Raji (cell line): ENCODE results near the gene HOXB2.

Source experiments
- POLR2A ChIP-seq: IDR thresholded peaks from 2 replicates; pipeline ENCODE4 v1.6.1; 2011; ENCODE audit warnings: low read depth, low read length, control low read depth; ENCODE audit not compliant: insufficient read depth

The HOXB2 gene

DNA sequence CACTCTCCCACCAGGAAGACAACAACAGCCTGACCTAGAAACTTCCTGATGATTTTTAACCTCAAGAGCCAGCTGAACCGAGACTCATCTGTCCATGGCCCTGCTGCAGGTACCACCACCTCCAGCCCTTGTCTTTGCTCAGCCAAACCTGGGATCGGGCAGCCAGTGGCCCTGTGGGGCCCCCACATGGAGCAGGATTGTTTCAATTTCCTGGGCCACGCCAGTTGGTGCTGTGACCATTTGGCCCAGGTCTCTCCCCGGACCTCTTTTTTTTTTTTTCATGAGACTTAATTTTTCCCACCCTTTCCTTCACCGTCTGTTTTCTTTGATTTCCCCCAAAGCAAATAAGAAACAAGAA, 8.3 kb upstream of the HOXB2 start:
- TF ChIP-seq POLR2A: no peak

DNA sequence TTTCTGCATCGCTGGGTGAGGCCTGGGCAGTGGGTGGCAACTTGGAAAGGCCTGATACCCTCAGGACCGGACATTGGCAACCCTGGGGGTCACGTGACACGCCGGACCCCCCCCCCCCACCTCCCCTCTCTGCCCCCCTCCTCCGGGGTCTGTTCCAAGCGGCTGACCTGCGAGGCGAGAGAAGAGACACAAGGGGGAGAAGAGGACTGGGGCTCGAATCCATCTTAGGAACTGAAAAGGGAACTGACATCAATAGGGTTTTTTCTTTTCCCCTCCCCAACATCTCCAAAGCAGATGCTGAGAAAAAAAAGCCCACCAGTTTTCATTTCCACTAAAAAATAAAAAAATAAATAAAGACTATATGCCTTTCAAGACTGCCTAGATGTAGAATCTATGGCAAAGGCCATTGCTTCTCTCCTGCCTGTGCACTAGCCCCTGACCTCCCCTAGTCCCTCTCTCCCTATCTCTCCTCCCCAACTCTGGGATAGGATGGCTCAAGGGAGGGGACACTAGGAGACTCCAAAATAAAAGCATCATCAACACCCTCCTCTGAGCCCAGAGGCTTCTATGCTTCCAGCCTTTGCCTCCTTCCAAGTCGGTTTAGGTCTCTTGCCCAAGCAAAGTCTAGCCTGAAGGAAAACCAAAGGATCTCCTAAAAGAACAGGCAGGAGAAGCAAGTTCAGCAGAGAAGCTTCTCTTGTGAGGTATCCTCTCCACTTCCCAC, 7.7 kb upstream of the HOXB2 start:
- TF ChIP-seq POLR2A: no peak

DNA sequence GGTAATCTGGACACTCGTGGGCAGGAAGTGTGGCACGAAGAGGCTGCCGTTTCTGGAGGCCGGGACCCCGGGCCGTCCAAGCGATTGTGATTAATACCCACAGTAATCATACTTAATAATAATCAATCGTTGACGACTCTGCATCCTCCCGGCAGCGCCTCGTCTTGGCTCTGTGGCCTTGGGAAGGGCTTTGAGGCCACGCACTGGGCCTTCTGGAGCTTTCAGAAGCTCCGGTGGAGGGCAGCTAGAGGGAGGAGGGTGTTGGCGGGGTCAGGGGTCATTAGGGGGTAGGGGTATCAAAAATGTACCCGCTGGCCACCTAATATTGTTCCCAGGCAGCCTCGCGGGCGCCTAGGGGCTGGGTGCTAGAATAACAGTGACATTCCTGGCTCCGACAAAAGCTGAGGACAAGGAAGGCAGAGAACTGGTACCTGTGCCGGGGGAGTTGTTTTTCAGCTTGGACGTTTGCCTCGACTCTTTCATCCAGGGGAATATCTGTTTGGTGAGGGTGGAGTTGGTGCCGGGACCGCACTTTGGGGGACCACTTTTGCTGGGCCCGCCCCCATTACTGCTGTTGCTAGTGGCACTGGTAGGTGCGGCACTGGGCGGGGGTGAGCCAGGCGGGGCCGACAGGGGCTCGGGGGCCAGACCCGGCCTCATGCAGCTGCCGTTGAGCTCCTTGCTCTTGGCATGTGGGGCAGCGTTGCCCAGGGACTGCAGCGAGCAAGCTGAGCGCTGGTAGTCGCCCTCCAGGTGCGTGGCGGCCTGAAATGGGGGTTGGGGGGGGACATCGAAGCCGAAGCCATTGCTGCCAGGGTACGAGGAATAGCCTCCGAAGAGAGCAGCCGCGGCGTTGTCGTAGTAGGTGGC, 6.9 kb upstream of the HOXB2 start:
- TF ChIP-seq POLR2A: no peak

DNA sequence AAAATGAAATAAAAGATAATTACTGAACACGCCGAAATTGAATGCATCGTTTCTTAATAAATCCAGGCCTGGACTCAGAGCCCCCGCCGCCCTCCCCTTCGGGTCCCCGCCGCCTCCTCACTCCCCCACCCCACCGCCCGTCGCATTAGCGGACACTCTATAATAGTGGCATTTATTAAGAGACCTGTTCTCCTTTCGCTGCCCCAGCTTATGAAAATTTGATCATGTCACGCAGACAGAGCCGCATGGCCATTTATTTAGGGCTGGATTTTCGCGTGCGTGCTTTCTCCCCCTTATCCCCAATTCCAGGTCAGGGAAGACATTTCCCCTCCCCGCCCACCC, 6.3 kb upstream of the HOXB2 start:
- no peak for TF ChIP-seq POLR2A

DNA sequence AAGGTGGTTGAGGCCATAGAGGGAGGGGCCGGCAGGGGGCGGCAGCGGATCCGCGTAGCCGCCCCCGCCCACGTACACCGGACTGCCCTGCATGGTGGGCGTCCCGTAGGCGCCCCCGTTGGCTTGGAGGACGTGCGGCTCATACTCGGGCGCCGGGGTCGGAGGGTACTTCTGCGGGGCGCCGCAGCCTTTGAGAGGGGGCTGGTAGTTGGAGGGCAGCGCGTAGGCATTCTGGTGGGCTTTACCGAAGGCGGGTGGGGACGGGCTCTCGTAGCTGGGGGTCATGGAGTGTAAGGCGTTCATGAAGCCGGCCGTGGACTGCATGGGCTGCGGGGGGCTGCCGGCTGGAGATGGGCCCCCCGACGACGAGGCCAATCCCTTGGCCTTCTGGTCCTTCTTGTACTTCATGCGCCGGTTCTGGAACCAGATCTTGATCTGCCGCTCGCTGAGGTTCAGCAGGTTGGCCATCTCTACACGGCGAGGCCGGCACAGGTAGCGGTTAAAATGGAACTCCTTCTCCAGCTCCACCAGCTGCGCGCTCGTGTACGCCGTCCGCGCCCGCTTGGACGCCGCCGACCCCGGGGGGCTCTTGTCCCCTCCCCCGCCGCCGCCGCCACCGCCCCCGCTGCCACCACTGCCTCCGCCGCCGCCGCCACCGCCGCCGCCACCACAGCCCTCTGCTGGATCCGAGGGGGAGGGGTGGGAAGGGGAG, 5.7 kb upstream of the HOXB2 start:
- TF ChIP-seq POLR2A: no peak

DNA sequence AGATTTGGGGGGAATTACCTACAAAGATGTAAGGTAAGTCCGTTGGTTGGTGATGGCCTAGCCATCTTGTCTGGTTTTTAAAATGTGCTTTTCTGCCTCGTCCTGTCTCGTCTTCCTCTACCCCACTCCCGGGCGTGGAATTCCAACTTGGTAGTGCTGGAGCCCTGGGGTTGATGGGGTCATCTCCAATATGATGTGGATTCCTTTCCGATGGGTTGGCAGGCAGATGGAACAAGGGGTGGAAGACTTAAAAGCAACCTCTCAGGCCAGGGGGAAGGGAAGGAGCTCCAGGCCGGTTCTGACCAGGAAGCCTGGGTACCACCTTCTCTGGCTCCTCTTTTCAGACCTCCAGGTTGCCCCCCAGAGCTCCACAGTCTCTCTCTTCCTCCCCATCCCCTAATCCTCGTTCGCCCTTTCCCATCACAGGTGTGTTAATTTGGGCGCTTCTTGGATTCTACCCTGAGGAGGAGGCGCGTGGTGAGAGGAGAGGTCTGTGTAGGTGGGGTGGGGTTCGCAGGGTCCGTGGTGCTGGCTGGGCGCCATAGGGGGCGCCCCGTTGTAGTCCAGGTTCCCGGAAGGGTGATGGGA, 5.1 kb upstream of the HOXB2 start:
- TF ChIP-seq POLR2A: no peak

DNA sequence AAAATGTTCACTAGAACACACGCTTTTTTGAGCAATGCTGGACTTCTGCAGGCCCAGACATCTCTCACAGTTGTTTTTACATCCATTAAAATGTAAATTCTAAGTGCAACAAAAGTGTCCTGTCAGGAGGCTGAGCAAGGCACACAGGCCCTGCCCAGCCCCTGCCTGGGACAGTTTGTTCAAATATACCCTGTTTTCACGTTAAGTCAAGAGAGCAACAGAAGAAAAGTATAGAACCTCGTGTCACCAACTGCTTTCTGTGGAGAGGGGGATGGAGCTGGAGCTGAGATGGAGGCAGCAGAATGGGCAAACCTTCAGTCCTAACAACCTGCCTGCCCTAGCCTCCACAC, 4.3 kb upstream of the HOXB2 start:
- no peak for TF ChIP-seq POLR2A

DNA sequence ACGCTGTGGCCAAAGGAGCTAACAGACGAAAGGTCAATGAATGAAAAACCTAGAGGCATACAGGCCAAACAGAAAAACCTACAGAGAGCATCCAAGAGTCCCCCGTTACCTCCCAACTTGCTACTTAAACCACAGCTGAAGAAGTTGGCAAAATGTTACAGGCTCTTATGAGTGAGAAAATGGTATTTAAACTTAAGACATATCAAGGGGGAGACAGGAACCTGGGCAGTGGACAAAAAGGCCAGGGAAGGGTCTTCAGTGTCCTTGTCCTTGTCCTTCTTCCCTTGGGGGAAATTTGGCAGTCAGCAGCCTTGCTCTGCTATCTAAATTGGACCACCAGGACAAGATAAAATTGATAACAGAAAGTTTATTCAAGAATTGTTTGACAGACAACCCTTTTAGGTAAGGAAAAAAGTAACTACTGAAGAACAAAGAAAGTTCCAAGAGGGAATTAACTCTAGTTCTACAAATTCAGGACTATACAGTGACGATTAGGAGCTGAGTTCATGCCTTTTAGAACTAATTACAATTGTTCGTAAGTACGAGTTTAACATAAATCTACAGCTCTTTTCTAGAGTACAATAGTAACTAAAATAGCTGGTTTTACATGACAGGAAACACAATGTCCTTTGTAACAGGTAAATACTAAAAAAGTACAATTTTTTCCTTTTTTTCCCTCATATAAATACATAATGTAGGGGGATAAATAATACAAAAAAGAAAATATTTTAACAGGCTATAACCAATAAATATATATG, 3.8 kb upstream of the HOXB2 start:
- no peak for TF ChIP-seq POLR2A

DNA sequence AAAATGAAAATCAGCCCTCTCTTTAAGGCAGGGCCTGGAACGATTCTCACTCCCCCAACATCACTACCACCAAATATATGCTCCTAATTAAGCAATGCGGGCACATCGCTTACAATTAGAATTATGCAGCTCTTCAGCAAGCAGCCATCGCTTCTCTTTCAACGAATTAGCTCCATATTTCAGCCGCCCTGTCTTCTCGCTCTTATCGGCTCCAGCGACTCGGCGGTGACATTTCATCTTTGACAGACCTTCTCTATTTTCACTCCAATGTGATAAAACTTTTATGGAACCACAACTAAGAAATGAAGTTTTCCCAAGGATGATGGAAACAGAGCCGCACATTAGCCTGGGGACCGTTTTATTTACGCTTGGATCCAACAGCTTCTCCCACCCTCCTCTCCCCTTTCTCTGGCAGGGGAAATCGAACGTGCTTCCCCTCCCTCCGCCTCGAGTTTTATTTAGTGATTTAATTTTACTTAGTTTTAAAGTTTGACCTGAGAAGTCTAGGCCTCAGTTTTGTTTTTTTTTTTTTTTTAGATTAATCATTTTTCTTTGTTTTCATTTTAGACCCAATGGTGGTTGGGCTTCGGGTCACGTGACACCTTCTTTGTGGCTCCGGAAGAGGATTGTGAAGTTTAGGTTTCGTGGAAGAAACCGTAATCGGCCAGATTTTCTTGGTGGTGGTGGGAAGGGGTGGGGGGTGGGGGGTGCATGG, 3.1 kb upstream of the HOXB2 start:
- TF ChIP-seq POLR2A: no peak

DNA sequence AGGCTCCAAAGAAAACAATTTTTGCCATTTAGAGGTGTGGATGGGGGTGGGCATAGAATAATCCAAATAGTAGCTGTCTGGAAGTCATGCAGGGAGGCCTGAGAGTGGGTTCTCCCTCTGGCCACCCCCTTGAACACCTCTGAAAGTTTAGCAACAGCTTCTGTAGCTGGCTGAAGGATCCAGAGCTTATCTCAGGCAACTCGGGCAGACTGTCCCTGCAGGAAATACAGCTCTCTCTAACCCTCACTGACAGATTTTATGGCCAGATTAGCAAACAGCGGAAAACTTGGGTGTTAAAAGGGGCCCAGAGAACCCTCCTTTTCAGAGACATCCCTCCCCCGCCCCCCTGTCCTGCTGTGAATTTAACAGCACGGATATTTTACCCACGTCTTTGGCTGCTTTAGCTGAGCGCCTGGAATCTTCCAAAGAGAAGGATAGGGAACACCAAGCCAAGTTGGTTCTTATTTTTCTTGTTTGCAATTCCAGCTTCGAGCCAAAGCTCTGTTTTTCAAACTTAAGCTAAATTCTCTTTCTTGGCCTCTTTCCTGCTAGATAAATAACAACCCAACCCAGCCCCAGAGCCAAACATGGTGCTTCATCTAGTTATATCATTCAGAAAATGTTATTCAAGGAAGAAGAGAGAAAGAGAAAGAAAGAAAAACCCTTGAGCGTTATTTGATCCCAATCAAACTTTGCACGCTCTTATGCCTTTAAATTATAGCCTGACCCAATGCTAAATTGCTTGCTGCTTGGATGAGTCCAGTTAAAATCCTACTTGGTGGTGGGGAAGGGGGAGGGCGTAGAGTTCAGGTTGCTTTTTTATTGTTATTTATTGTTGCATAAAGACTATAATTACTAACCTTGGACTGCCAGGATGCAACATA, 2.3 kb upstream of the HOXB2 start:
- TF ChIP-seq POLR2A: no peak

DNA sequence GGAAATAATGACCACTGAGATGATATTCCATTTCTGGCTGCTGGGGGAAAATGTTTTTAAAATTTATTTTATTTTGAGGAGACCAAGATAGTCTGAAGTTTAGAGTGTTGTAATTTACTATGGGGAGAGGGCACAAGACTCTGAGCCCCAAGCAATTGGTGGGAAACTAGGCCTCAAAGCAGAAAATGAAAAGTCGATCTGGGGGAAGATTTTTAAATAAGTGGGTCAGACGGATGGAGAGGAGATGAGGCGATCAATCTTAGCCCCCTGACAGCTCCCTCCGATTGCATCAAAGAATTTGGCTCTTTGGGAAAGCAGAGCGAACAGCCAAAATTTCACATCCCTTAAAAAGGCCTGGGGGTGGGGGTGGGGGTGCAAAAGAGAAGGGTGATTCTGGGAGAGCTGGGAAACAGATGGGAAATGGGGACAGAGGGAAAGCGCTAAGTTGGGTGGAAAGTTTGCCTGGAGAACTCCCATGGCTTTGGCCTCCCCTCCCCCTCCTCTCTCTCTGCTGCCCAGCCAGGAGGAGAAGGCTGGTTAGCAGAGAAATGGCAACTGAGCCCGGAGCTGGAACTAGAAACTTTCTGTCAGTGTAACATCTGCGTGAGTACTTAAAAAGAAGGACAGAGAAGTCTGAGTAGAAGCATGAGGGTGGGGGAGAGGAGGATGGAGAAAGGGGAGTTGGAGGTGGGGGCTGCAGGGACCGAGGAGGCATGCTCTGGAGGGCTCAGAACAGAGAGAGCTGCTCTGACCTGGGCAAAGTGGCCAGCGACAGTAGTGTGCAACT, 1.4 kb upstream of the HOXB2 start:
- no peak for TF ChIP-seq POLR2A

DNA sequence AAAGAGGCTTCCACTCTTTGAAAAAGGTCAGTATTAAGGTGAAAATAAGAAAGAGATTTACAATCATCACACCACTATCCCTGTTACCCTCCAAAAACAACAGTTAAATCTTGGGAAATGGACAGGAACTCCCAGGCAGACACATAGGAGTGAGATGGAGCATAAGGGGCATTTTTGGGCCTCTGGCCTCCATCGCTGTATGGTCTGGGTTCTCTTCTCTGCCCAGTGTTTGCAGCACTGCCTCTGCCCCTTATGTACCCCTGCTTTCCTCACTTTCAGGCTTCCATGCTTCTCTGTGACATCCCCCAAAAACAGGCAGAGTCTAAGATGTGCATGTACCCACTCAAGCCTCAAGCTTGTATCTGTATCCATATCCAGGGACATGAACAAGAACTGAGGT, 630 bp upstream of the HOXB2 start:
- no peak for TF ChIP-seq POLR2A
